ENCODE data around the gene ILKAP.

DNA sequence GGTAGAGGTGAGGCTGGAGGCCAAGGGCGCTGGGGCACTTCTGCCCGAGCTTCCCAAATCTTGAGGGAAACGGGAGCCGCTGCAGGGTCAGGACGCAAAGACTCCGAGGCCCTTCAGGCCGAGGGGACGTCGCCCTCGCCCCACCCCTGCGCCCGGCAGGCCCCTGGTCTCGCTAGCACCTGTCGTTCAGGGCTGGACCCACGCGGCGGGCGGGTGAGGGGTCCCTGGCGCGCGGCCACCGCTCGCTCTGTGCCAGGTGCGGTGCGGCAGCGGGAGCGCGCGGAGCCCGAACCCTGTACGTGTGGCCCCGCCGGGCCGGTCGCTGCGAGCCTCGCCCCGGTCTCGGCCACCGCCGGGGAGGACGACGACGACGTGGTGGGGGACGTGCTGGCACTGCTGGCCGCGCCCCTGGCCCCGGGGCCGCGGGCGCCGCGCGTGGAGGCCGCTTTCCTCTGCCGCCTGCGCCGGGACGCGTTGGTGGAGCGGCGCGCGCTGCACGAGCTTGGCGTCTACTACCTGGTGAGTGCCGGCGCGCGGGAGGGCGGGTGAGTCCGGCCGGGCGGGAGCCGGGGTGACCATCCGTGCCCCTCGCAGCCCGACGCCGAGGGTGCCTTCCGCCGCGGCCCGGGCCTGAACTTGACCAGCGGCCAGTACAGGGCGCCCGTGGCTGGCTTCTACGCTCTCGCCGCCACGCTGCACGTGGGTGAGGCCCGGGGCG lies 39.9 kb downstream of the ILKAP start:
- no peak for TF ChIP-seq POLR2A (IDR thresholded peaks at IDR 0.05)
- TF ChIP-seq, protein P1, sequence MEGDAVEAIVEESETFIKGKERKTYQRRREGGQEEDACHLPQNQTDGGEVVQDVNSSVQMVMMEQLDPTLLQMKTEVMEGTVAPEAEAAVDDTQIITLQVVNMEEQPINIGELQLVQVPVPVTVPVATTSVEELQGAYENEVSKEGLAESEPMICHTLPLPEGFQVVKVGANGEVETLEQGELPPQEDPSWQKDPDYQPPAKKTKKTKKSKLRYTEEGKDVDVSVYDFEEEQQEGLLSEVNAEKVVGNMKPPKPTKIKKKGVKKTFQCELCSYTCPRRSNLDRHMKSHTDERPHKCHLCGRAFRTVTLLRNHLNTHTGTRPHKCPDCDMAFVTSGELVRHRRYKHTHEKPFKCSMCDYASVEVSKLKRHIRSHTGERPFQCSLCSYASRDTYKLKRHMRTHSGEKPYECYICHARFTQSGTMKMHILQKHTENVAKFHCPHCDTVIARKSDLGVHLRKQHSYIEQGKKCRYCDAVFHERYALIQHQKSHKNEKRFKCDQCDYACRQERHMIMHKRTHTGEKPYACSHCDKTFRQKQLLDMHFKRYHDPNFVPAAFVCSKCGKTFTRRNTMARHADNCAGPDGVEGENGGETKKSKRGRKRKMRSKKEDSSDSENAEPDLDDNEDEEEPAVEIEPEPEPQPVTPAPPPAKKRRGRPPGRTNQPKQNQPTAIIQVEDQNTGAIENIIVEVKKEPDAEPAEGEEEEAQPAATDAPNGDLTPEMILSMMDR (IDR thresholded peaks at IDR 0.05) = no peak
